Measurements from ENCODE around the gene TBCC.

DNA sequence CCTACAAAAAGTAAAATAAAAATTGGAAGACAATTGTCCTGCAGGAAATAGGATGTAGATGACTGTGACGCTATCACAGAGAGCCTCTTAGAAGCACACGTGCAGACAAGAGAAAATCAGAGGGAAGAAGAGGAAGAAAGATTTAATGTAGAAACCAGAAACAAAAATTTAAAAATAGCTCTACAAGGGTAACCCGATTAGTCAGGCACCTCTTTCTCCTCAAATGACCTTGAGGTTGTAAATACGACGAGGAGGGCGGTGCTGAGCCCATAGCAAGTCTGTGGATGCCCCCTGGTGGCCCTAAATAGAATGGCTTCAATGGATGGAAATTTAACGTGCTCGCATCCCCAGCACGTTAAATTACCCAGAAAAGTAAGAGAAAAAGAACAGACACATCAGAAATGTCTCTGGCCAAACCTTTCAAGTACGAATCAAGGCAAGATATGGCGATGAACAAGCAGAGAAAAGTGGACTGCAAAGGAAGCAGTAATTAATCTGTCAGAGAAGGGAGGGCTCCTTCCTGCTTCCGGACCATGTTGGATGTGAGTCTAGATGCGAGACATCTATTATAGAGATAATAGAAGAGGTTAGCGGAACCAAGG is 19.3 kb downstream of the TBCC start:
- TF ChIP-seq, protein P1, sequence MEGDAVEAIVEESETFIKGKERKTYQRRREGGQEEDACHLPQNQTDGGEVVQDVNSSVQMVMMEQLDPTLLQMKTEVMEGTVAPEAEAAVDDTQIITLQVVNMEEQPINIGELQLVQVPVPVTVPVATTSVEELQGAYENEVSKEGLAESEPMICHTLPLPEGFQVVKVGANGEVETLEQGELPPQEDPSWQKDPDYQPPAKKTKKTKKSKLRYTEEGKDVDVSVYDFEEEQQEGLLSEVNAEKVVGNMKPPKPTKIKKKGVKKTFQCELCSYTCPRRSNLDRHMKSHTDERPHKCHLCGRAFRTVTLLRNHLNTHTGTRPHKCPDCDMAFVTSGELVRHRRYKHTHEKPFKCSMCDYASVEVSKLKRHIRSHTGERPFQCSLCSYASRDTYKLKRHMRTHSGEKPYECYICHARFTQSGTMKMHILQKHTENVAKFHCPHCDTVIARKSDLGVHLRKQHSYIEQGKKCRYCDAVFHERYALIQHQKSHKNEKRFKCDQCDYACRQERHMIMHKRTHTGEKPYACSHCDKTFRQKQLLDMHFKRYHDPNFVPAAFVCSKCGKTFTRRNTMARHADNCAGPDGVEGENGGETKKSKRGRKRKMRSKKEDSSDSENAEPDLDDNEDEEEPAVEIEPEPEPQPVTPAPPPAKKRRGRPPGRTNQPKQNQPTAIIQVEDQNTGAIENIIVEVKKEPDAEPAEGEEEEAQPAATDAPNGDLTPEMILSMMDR (IDR thresholded peaks at IDR 0.05) = peak; percentile 92 to 95 (median 94)
- no peak for TF ChIP-seq POLR2A (IDR thresholded peaks at IDR 0.05)

Measured in uterus (tissue), 2 donors.